C4-2B (cell line): ENCODE measurements around the gene RBM47.

Experiments used
- H3K27ac ChIP-seq: fragments of 450-650 bp; 2 replicates; pipeline ENCODE4 v1.5.1; 2017
- ZFX ChIP-seq: fragments of 450-650 bp; IDR thresholded peaks from 2 replicates; pipeline ENCODE4 v1.6.1; 2017
- TF ChIP-seq, protein P1 (sequence below): fragments of 450-650 bp; conservative IDR thresholded peaks from 2 replicates; pipeline ENCODE4 v1.5.1; 2017; ENCODE audit warnings: mild to moderate bottlenecking

Gene RBM47

DNA sequence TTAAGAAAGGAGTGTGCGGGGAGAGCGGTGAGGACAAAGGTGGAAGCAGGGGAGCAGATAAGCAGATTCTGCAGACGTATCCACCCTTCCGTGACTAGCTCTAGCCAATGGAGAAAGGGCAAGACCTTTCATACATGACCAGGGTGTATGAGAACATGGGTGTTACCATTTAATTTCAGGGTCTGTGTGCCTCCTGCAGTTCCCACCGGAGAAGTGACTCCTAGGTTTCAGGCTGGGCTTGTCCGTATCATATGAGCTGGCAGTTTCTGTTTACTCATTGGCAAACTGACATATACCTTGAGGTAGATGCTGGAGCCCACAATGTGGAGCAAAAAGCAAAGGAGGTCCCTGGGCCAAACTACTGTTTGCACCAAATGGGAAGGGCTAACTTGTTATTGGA lies 6.8 kb downstream of the RBM47 start:
- H3K27ac ChIP-seq: peak overlapping the region; percentile 51
- no peak for TF ChIP-seq ZFX
- TF ChIP-seq, protein P1, sequence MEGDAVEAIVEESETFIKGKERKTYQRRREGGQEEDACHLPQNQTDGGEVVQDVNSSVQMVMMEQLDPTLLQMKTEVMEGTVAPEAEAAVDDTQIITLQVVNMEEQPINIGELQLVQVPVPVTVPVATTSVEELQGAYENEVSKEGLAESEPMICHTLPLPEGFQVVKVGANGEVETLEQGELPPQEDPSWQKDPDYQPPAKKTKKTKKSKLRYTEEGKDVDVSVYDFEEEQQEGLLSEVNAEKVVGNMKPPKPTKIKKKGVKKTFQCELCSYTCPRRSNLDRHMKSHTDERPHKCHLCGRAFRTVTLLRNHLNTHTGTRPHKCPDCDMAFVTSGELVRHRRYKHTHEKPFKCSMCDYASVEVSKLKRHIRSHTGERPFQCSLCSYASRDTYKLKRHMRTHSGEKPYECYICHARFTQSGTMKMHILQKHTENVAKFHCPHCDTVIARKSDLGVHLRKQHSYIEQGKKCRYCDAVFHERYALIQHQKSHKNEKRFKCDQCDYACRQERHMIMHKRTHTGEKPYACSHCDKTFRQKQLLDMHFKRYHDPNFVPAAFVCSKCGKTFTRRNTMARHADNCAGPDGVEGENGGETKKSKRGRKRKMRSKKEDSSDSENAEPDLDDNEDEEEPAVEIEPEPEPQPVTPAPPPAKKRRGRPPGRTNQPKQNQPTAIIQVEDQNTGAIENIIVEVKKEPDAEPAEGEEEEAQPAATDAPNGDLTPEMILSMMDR: no peak

DNA sequence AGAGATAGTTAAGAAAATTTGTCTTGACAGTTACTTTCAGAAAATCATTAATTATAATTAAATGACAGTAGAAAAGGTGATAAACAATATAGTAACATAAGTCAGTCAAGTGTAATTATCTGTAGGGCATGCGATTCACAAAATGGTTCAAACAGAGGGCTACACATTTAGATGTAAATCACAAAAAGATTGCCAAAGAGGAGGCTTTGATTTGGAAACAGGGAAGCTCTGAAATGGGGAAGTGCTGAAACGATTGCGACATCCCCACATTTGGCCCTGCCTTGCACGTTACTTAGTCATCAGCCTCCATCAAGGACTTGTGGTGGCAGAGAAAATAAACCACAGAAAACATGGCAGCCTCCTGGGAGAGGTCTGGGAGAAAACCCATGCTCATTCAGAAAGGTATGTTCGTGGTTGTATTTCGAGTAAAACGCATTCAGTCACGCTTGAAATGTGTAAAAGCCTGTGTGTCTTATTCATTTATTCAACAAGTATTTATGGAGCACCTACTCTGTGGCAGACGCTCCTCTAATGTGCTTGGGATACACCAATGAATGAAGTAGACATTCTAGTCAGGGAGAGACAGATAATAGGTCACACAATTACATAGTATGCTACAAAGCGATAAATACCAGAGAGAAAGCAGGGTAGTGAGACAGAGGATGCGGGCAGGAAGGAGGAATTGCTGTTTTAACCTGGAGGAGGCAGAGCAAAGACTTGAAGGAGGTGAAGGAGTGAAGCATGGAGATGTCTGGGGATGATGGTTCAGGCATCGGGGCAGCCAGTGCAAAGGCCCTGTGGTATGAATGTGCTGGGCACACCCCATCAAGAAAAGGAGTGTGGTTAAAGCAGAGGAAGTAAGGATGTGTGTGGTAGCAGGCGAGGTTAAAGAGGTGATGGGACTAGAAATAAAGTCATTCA lies 7.8 kb downstream of the RBM47 start:
- TF ChIP-seq ZFX: no peak
- TF ChIP-seq, protein P1: no peak
- peak overlapping the region; percentile 51 for H3K27ac ChIP-seq

DNA sequence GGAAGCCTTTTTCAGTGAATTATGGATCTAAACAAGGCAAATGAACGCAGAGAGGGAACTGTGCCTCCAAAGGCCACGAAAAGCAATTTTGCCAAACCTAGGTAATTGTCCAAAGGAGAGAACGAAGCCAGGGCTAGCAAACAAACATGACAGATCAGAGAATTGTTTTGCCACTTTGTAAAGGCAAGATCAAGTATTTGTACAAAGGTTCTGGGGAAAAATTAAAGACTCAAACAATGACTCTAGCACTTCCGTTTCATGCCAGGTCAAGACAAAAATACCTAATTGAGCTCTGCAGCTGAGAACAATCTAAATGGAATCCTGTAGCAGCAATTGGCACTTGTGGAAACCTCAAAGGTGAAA lies 8.5 kb downstream of the RBM47 start:
- no peak overlapping the region for H3K27ac ChIP-seq
- TF ChIP-seq, protein P1: no peak

DNA sequence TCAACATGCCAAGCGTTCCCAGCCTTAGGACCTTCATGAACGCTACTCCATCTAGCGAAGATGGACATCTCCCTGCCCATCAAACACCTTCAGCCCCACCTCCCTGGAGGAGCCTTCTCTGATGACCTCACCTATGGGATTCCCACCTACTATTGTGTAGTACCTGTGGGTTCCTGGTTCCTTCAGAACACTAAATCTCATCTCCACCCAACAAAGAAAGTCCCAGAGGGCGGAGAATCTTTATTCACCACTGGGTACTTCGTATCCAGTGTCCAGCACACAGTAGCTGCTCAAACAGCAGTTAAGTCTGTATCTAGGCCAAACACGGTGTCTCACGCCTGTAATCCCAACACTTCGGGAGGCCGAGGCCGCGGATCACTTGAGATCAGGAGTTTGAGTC lies 10.1 kb downstream of the RBM47 start:
- no peak overlapping the region for H3K27ac ChIP-seq
- TF ChIP-seq ZFX: no peak

- TF ChIP-seq, protein P1: no peak
- no peak for TF ChIP-seq ZFX
- H3K27ac ChIP-seq: no peak overlapping the region
These were observed 11.8 kb downstream of the RBM47 start for GRCh38 chr4:40617872-40618271.

DNA sequence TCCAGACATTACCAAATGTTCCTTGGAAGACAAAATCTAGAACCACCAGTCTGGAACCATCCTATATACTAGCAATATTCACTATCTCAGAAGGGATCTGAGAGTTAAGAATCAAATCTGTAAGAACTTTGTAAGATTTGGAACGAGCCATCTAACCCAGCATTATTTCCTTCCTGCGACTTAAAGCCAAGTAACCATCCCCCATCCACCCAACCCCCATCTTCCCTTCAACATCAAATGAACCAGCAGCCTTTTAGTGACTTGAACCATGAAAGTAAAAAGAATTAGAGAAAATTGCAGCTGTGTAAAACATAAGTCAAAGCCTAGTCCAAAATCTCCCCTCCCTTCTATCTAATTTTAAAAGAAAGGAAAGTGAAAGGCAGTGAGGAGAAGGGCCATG lies 15.6 kb downstream of the RBM47 start:
- H3K27ac ChIP-seq: no peak overlapping the region
- TF ChIP-seq ZFX: no peak
- TF ChIP-seq, protein P1: no peak

DNA sequence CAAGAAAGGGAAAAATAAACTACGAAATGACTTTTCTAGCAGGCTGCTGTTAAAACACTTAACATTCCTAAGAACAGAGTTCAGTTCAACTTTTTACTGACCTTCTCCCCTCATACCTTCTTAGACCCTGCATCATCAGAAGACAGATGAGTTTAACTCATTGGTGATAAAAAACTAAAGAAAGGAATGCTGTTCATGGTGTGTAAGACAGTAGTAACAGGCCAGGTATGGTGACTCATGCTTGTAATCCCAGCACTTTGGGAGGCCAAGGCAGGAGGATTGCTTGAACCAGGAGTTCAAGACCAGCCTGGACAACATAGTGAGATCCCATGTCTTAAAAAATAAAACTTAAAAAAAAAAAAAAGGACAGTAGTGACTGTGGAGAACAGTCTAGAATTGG lies 16.2 kb downstream of the RBM47 start:
- no peak overlapping the region for H3K27ac ChIP-seq
- TF ChIP-seq, protein P1: no peak
- no peak for TF ChIP-seq ZFX

- no peak for TF ChIP-seq ZFX
- TF ChIP-seq, protein P1: no peak
- no peak overlapping the region for H3K27ac ChIP-seq
These were observed 16.8 kb downstream of the RBM47 start for GRCh38 chr4:40612831-40613230.
